GM18499 (cell line): Measurements from ENCODE around the gene SDF4.

Source experiments
- ATAC-seq: cut with Tn5 transposase; IDR thresholded peaks from one replicate; pipeline ENCODE4 v1.9.1; 2021; ENCODE audit warnings: moderate number of reproducible peaks; ENCODE audit not compliant: insufficient read depth, unreplicated experiment

Gene SDF4

GRCh38 chr1:1231400-1232207, at the start of gene SDF4:
Gene SDF4 (minus strand): TSS chr1:1232001. CDS start chr1:1228772, 3,229 bp downstream.
- ATAC-seq, result peak; percentile 63

- no peak for ATAC-seq
Measured at GRCh38 chr1:1280782-1281481, 49.1 kb upstream of the SDF4 start.

GRCh38 chr1:1279028-1279427, 47.2 kb upstream of the SDF4 start:
- ATAC-seq, result no peak

GRCh38 chr1:1278620-1279019, 46.8 kb upstream of the SDF4 start:
- ATAC-seq, result no peak

GRCh38 chr1:1275836-1276235, 44.0 kb upstream of the SDF4 start:
- ATAC-seq, result no peak

GRCh38 chr1:1274931-1275431, 43.2 kb upstream of the SDF4 start:
- ATAC-seq, result no peak

GRCh38 chr1:1274299-1274930, 42.6 kb upstream of the SDF4 start:
- no peak for ATAC-seq

GRCh38 chr1:1273512-1274298, 41.9 kb upstream of the SDF4 start, which contains the start of gene UBE2J2:
Gene UBE2J2 (minus strand): TSS chr1:1273854. CDS start chr1:1267992, 5,862 bp downstream.
- ATAC-seq, result no peak

- no peak for ATAC-seq
Measured at GRCh38 chr1:1273209-1273511, 41.4 kb upstream of the SDF4 start.

GRCh38 chr1:1272341-1273208, 40.8 kb upstream of the SDF4 start:
- no peak for ATAC-seq

- ATAC-seq, result no peak
Measured at GRCh38 chr1:1270813-1271212, 39.0 kb upstream of the SDF4 start.

- no peak for ATAC-seq
Measured at GRCh38 chr1:1268284-1268682, 36.5 kb upstream of the SDF4 start.

- ATAC-seq, result no peak
Measured at GRCh38 chr1:1267488-1268283, 35.9 kb upstream of the SDF4 start.

GRCh38 chr1:1264868-1265272, 33.1 kb upstream of the SDF4 start:
- no peak for ATAC-seq

GRCh38 chr1:1264026-1264425, 32.2 kb upstream of the SDF4 start:
- ATAC-seq, result no peak

GRCh38 chr1:1262758-1263157, 31.0 kb upstream of the SDF4 start:
- ATAC-seq, result no peak

GRCh38 chr1:1262071-1262470, 30.3 kb upstream of the SDF4 start:
- ATAC-seq, result no peak

GRCh38 chr1:1260843-1261560, 29.2 kb upstream of the SDF4 start:
- ATAC-seq, result no peak
